ENCODE measurements around the gene LIMS2. TPM values are rescaled to one million over a fixed set of nuclear protein-coding genes. Genes with fewer than 3 reads are reported as not detected.
A peak's percentile ranks its signal among the peaks of the same experiment; 100 is the strongest.

LIMS2 gene
- total RNA-seq, 2 donors from 2014 or later, result 8.1 to 15.5 TPM

DNA sequence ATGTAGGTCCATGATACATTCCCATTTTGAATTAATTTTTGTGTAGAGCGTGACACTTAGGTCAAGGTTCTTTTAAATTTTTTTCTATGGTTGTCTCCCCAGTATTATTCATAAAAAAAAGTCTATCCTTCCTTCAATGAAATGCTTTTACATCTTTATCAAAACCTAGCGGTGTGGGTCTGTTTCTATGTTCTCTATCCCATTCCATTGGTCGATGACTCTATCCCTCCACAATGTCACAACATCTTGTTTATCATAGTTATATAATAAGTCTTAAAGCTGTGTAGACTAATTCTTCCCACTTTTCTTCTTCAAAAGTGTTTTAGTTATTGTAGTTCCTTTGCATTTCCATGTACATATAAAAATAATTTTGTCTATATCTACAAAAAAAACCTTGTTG is 76.6 kb downstream of the LIMS2 start:
- Mint-ChIP-seq H3K36me3 (peaks cover 0 to 5% of the 10 kb centered on the region in 2 donors), H3K27ac (no peak overlapping the region), H3K9me3 (peaks cover 3 to 12% of the 10 kb centered on the region in 2 donors)
- DNase-seq (ENCODE audit: low spot score in 2 of 2) (no peak), ATAC-seq (no peak)

GRCh38 chr2:127597984-127598380 is 77.3 kb downstream of the LIMS2 start:
- H3K9me3 Mint-ChIP-seq, result peaks cover 2 to 7% of the 10 kb centered on the region in 2 donors
- ATAC-seq (peak; percentile 22 to 70), DNase-seq (ENCODE audit: low spot score in 2 of 2) (no peak)
- H3K27ac Mint-ChIP-seq, result no peak overlapping the region
- peaks cover 0 to 2% of the 10 kb centered on the region in 2 donors for H3K36me3 Mint-ChIP-seq

- no peak for ATAC-seq
- Mint-ChIP-seq H3K9me3 (peaks cover 0 to 5% of the 10 kb centered on the region in 2 donors), H3K36me3 (no peaks in the 10 kb centered on the region), H3K27ac (no peak overlapping the region)
- DNase-seq (ENCODE audit: low spot score in 2 of 2), result no peak
Measured at GRCh38 chr2:127597046-127597983, 78.0 kb downstream of the LIMS2 start.

DNA sequence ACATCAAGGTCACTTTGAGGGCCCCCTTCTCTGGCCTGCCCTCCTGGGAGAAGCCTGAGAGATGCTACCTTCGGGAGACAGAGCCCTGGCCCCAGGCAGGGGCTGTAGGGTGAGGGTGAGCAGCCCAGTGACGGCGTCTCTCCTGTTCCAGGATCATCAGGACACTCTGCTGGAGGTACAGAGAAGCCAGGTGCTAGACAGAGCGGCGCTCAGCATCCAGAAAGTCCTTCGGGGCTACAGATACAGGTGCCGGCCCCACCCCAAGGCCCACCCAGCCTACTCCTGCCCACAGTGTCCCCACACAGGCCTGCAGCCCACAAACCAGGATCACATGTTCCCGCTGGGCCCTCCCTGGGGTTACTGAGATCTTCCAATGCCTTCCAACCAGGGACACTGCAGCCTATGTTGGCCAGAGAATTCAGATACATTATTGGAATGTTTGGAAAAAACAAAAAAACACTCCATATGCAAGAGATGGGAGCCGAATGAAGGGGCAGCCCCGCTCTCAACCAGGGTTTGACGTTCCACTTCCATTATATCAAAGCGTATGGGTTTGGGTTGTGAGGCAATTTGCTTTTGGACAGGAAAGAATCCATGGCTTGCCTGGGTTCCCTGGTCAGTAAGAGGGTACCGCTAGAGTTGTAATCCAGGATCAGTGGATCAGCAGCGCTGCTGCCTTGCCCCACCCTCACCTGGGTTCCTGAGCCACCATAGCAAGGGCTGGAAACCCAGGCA is 78.9 kb downstream of the LIMS2 start:
- no peaks in the 10 kb centered on the region for H3K36me3 Mint-ChIP-seq
- no peak for DNase-seq (ENCODE audit: low spot score in 2 of 2)

GRCh38 chr2:127594116-127594591 is 81.2 kb downstream of the LIMS2 start:
- DNase-seq (ENCODE audit: low spot score in 2 of 2) (no peak), ATAC-seq (no peak)
- Mint-ChIP-seq H3K36me3 (no peaks in the 10 kb centered on the region), H3K27ac (no peak overlapping the region), H3K9me3 (no peaks in the 10 kb centered on the region)

More for the DNA sequence above, 78.9 kb downstream of the LIMS2 start:
- Mint-ChIP-seq H3K9me3 (no peaks in the 10 kb centered on the region), H3K27ac (no peak overlapping the region)
- no peak for ATAC-seq

- no peak for ATAC-seq
- H3K9me3 Mint-ChIP-seq, result no peaks in the 10 kb centered on the region
- no peaks in the 10 kb centered on the region for H3K36me3 Mint-ChIP-seq
- H3K27ac Mint-ChIP-seq, result no peak overlapping the region
- DNase-seq (ENCODE audit: low spot score in 2 of 2), result no peak
Measured at GRCh38 chr2:127593228-127594115, 81.9 kb downstream of the LIMS2 start.

- ATAC-seq (no peak), DNase-seq (ENCODE audit: low spot score in 2 of 2) (peak in 1 of 2 donors; percentile 44)
- Mint-ChIP-seq H3K27ac (no peak overlapping the region), H3K9me3 (no peaks in the 10 kb centered on the region), H3K36me3 (no peaks in the 10 kb centered on the region)
Measured at GRCh38 chr2:127592761-127593227, 82.5 kb downstream of the LIMS2 start.

- DNase-seq (ENCODE audit: low spot score in 2 of 2) (peak; percentile 66 to 77), ATAC-seq (peak; percentile 95 to 99)
- no peaks in the 10 kb centered on the region for H3K36me3 Mint-ChIP-seq
- no peak overlapping the region for H3K27ac Mint-ChIP-seq
- no peaks in the 10 kb centered on the region for H3K9me3 Mint-ChIP-seq
Measured at GRCh38 chr2:127591221-127591923, 84.0 kb downstream of the LIMS2 start.

DNA sequence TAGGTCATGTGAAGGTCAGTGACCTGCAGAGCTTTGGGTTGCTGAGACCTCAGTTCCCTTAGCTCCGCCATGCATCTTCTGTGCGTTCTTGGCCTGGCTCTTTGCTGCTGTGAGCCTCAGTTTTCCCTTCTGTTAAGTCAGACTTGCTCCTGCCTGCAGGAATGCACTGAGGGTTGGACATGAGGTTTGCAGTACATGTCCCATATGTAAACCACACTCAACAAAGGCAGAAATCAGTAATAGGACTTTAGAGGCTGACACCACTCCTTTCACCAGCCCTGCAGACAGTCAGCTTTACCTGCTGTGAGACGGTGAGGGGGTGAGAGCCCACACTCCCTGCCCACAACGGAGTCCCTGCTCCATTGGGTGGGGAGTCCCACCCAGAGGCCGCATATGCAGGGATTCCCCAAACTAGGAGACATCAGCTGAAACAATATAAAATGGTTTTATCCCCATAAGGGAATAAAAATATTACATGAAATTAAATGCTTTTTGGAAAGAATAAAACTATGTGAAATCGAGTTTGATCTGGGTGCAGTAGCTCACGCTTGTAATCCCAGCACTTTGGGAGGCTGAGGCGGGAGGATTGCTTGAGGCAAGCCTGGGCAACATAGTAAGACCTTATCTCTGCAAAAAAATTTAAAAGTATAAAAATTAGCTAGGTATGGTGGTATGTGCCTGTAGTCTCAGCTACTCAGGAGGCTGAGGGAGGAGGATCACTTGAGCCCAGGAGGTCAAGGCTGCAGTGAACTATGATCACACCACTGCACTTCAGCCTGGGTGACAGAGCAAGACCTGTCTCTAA is 84.7 kb downstream of the LIMS2 start:
- ATAC-seq (no peak), DNase-seq (ENCODE audit: low spot score in 2 of 2) (peak in 1 of 2 donors; percentile 41)
- Mint-ChIP-seq H3K9me3 (no peaks in the 10 kb centered on the region), H3K27ac (no peak overlapping the region), H3K36me3 (no peaks in the 10 kb centered on the region)

GRCh38 chr2:127589841-127590240 is 85.5 kb downstream of the LIMS2 start:
- H3K9me3 Mint-ChIP-seq, result no peaks in the 10 kb centered on the region
- no peak overlapping the region for H3K27ac Mint-ChIP-seq
- ATAC-seq (no peak), DNase-seq (ENCODE audit: low spot score in 2 of 2) (peak in 1 of 2 donors; percentile 42)
- H3K36me3 Mint-ChIP-seq, result no peaks in the 10 kb centered on the region

GRCh38 chr2:127589358-127589757 is 86.0 kb downstream of the LIMS2 start:
- peak in 1 of 2 donors; percentile 40 for DNase-seq (ENCODE audit: low spot score in 2 of 2)
- H3K36me3 Mint-ChIP-seq, result no peaks in the 10 kb centered on the region
- H3K27ac Mint-ChIP-seq, result no peak overlapping the region
- no peaks in the 10 kb centered on the region for H3K9me3 Mint-ChIP-seq
- no peak for ATAC-seq

Other genes with a start within 250 kb of the LIMS2 start
- gene IWS1, start 149.0 kb downstream of the LIMS2 start, total RNA-seq, result 10 to 100 TPM; 42.9 to 60.5 TPM
- gene MYO7B, start 139.8 kb downstream of the LIMS2 start, total RNA-seq, result 1 to 10 TPM in 1 of 2 donors, under 1 TPM in 1; 0.64 to 1.9 TPM
- gene GPR17, start 29.4 kb downstream of the LIMS2 start, total RNA-seq, result not detected
- gene SFT2D3, start 26.0 kb upstream of the LIMS2 start, total RNA-seq, result 1 to 10 TPM; 2.6 to 3.5 TPM
- gene WDR33, start 135.6 kb upstream of the LIMS2 start, total RNA-seq, result 10 to 100 TPM; 70.8 to 80.5 TPM
- gene POLR2D, start 182.6 kb upstream of the LIMS2 start, total RNA-seq, result 10 to 100 TPM; 61.2 to 72.9 TPM
- gene AMMECR1L, start 210.4 kb upstream of the LIMS2 start, total RNA-seq, result 10 to 100 TPM; 14.4 to 15.3 TPM

Measured in activated naive CD4-positive, alpha-beta T cell treated with anti-CD3 and anti-CD28 coated beads, Interleukin-2, amount 50 U/mL, for 72 hours (primary cell).